Activated B cell treated with CpG ODN at 0.5 μM for 24 hours (primary cell): ENCODE measurements around the gene KMT5B. TPM values are rescaled to one million over a fixed set of nuclear protein-coding genes. Genes with fewer than 3 reads are reported as not detected.

Experiments used
- ATAC-seq: fragments of 200-7000 bp; cut with Tn5 transposase; one replicate; pipeline ENCODE4 v1.10.0; 2021; ENCODE audit warnings: low read depth, mild to moderate bottlenecking, moderate library complexity
- CTCF ChIA-PET: fragments of 350-600 bp; sonication (Branson Sonifier 250); formaldehyde crosslinking; loops from one replicate; lab custom pipeline; 2021; ENCODE audit warnings: antibody characterized with exemption; lab: Charles Lee
- POLR2A ChIA-PET: fragments of 350-600 bp; sonication (Branson Sonifier 250); formaldehyde crosslinking; loops from one replicate; lab custom pipeline; 2021; ENCODE audit warnings: antibody characterized with exemption; lab: Charles Lee
- DNase-seq: peaks from one replicate; pipeline ENCODE4 v3.0.0; 2022
- H3K27ac Mint-ChIP-seq: one replicate; pipeline ENCODE4 v1.8.0; 2020; ENCODE audit warnings: mixed read lengths
- H3K27me3 Mint-ChIP-seq: one replicate; pipeline ENCODE4 v1.8.0; 2021; ENCODE audit warnings: mixed read lengths
- H3K36me3 Mint-ChIP-seq: one replicate; pipeline ENCODE4 v1.8.0; 2021; ENCODE audit warnings: low read depth, mixed read lengths
- H3K4me1 Mint-ChIP-seq: one replicate; pipeline ENCODE4 v1.8.0; 2021; ENCODE audit warnings: mixed read lengths
- H3K4me3 Mint-ChIP-seq: one replicate; pipeline ENCODE4 v1.8.0; 2020; ENCODE audit warnings: mild to moderate bottlenecking, mixed read lengths
- H3K9me3 Mint-ChIP-seq: one replicate; pipeline ENCODE4 v1.8.0; 2020; ENCODE audit warnings: mixed read lengths
- intact Hi-C: fragments of 100-400 bp; cut with micrococcal nuclease; formaldehyde crosslinking; loops from one replicate; pipeline ENCODE4 v1.15.1; 2024
- total RNA-seq: library from RNA; stranded (reverse); gene quantifications from 2 replicates; pipeline ENCODE4 v1.2.3, GENCODE V29; 2022
- TF ChIP-seq, protein P1 (sequence below): fragments of 200-600 bp; IDR thresholded peaks from one replicate; pipeline ENCODE4 v1.8.0; 2022; ENCODE audit warnings: antibody characterized with exemption, mild to moderate bottlenecking

The KMT5B gene
- total RNA-seq, 1 donor from 2014 or later: 68.3 TPM

DNA sequence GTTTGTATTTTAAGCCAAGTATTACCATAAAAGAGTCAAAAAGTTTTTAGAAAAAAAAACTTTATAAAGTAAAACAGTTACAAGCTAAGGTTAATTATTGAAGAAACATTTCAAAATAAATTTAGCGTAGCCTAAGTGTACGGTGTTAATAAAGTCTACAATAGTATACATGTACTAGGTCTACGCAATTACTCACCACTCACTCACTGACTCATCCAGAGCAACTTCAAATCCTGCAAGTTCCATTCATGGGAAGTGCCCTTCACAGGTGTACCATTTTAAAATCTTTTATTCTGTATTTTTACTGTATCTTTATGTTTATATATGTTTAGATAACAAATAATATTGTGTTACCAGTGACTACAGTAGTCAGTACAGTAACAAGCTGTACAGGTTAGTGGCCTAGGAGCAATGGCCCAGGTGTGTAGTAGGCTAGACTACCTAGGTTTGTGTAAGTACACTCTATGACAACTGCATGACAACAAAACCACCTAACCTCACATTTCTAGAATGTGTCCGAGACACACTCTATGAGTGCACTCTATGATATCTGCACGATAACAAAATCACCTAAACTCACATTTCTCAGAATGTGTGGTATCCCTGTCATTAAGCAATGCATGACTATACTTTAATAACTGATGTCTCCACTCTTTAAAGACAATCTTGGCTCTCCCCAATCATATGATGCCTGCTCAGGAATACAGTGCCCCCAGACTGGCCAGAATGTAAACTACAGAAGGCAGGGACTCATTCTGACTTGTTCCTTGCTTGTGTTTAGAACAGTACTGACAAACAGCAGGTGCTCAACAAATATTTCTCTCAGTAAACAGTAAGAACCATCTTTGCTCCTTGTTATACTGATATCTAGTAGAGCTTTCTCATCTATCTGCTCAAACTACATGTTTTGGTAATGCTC lies 21.2 kb downstream of the KMT5B start:
- CTCF ChIA-PET: no interaction called here
- POLR2A ChIA-PET: no interaction called here
- TF ChIP-seq, protein P1, sequence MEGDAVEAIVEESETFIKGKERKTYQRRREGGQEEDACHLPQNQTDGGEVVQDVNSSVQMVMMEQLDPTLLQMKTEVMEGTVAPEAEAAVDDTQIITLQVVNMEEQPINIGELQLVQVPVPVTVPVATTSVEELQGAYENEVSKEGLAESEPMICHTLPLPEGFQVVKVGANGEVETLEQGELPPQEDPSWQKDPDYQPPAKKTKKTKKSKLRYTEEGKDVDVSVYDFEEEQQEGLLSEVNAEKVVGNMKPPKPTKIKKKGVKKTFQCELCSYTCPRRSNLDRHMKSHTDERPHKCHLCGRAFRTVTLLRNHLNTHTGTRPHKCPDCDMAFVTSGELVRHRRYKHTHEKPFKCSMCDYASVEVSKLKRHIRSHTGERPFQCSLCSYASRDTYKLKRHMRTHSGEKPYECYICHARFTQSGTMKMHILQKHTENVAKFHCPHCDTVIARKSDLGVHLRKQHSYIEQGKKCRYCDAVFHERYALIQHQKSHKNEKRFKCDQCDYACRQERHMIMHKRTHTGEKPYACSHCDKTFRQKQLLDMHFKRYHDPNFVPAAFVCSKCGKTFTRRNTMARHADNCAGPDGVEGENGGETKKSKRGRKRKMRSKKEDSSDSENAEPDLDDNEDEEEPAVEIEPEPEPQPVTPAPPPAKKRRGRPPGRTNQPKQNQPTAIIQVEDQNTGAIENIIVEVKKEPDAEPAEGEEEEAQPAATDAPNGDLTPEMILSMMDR: no peak
- Mint-ChIP-seq H3K36me3 (peaks cover 13% of the 10 kb centered on the region), H3K9me3 (no peaks in the 10 kb centered on the region), H3K4me3 (no peak overlapping the region), H3K4me1 (peaks cover 62% of the 10 kb centered on the region), H3K27ac (no peak overlapping the region), H3K27me3 (no peaks in the 10 kb centered on the region)
- DNase-seq (no peak), ATAC-seq (no peak)
- intact Hi-C loops: no loop called here

DNA sequence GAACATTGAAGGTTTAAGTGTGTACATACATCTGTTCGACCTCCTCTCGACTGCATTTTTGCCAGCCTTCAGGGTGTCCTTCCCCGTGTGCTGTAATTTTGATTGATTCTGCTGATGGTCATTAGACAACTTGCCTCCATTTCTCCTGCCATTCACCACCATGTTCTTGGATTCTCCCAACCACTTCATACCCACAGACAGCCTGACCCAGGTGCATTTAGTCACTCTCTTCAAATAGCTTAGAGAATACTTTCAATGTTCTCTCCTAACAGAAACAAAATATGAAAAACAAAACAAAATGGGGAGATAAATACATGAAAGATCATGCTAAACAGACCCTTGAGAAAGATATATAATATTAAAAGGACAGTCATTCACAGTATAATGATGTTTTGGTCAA lies 23.2 kb downstream of the KMT5B start:
- TF ChIP-seq, protein P1: no peak
- ChIA-PET CTCF (interaction anchor here (0.7 to 1.4 kb wide), 2 partner anchors 19 to 631 kb away, joined by 3 to 6 read pairs; no protein-coding TSS in a partner anchor), POLR2A (no interaction called here)
- H3K9me3 Mint-ChIP-seq: no peaks in the 10 kb centered on the region
- ATAC-seq: no peak
- H3K4me1 Mint-ChIP-seq: peaks cover 43% of the 10 kb centered on the region
- DNase-seq: no peak
- H3K4me3 Mint-ChIP-seq: no peak overlapping the region
- H3K27me3 Mint-ChIP-seq: no peaks in the 10 kb centered on the region
- H3K27ac Mint-ChIP-seq: no peak overlapping the region
- peaks cover 30% of the 10 kb centered on the region for H3K36me3 Mint-ChIP-seq
- intact Hi-C loops: no loop called here

DNA sequence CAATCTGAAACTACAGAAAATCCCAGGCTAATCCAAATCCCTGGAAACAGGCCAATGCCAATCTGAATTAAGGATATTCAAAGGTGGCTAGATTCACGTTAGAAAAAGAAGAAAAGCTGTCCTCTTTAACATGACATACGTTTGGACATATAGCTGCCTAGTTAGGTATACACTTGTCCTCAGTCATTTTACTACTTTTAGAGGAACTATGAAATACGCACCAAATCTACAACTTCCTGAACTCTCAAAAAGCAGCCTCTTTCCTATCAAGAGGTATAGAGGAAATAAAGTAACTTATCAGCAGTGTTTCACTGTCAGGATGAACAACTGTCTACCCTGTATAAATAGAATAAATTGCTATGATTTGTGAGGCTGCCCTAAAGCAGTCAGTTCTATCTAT lies 24.0 kb downstream of the KMT5B start:
- CTCF ChIA-PET: no interaction called here
- Mint-ChIP-seq H3K4me3 (no peak overlapping the region), H3K4me1 (peaks cover 36% of the 10 kb centered on the region), H3K27ac (no peak overlapping the region), H3K9me3 (no peaks in the 10 kb centered on the region), H3K27me3 (no peaks in the 10 kb centered on the region), H3K36me3 (peaks cover 37% of the 10 kb centered on the region)
- no peak for DNase-seq
- no peak for ATAC-seq
- TF ChIP-seq, protein P1: no peak
- POLR2A ChIA-PET: no interaction called here
- intact Hi-C loops: no loop called here

DNA sequence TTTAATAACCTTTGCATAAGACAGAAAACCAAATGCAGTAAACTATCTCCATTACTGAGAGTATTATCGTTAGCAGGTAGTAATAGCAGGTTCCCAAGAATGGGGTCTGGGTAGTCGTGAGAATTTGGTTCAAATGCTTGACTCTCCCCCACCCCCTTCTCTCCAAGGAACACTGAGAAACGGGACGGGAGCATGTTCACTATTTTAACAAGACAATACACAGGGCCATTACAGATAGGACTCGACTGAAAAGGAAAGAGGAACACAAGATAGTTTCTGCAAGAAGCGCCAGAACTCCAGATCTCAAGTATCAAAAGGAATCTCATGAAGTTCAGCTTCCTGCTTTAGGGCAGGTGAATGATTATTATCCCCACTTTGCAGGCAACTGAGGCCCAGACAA lies 27.0 kb downstream of the KMT5B start:
- peaks cover 12% of the 10 kb centered on the region for H3K4me1 Mint-ChIP-seq
- TF ChIP-seq, protein P1: no peak
- DNase-seq (no peak), ATAC-seq (no peak)
- POLR2A ChIA-PET: interaction anchor here (0.9 kb wide), 1 partner anchor 102 kb away, joined by 3 read pairs; no protein-coding TSS in a partner anchor
- no peaks in the 10 kb centered on the region for H3K9me3 Mint-ChIP-seq
- CTCF ChIA-PET: no interaction called here
- intact Hi-C loops: no loop called here
- H3K36me3 Mint-ChIP-seq: peaks cover 56% of the 10 kb centered on the region
- no peak overlapping the region for H3K4me3 Mint-ChIP-seq
- no peak overlapping the region for H3K27ac Mint-ChIP-seq
- H3K27me3 Mint-ChIP-seq: no peaks in the 10 kb centered on the region

DNA sequence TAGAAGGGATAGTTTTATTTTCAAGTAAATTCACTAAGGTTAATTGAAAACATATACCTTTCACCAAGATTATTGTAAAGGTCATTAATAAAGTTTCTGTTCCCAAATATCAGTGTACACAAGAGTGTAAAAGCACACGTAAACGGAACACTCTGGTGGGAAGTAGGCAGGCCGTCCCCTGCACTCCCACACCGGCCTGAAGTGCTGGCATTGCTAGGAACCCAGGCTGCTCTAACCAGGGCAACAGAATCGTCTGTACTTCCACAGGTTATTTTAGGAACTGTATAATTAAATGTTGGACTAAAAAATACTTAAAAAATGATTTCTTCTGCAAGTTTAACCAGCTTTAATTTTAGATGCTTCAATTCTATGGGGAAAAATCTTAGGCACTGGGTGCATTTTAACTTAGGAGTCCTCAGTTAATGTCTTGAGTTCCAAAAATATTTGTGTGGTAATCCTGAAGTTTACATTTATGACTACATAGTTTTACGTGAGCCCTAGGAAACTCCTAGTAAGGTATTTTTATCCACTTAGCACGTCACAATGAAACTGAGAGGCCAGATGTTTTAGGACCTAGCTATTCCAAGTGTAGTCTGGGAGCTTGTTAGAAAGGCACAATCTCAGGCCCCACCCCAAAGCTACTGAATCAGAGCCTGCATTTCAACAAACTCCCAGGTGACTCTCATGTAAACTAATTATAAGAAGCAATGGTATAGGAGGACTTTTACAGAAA lies 31.2 kb downstream of the KMT5B start:
- TF ChIP-seq, protein P1: no peak
- H3K4me1 Mint-ChIP-seq: no peaks in the 10 kb centered on the region
- intact Hi-C loops: no loop called here
- ChIA-PET CTCF (no interaction called here), POLR2A (no interaction called here)
- no peak overlapping the region for H3K27ac Mint-ChIP-seq
- H3K9me3 Mint-ChIP-seq: no peaks in the 10 kb centered on the region
- H3K36me3 Mint-ChIP-seq: peaks cover 75% of the 10 kb centered on the region
- no peaks in the 10 kb centered on the region for H3K27me3 Mint-ChIP-seq
- DNase-seq: no peak
- no peak for ATAC-seq
- no peak overlapping the region for H3K4me3 Mint-ChIP-seq
